Endothelial cell of umbilical vein (primary cell): ENCODE results near the gene FOXF1. TPM values are rescaled to one million over a fixed set of nuclear protein-coding genes. Genes with fewer than 3 reads are reported as not detected.

Experiments
- BruUV-seq: library from RNA; stranded (reverse); fragments of 400-500 nt; replicated peaks from 2 replicates; lab custom pipeline; 2021; lab: Mats Ljungman, UMichigan
- CTCF ChIA-PET: fragments of 300-600, 350-600 bp; sonication (Branson Sonifier 250); formaldehyde crosslinking; loops from one replicate; lab custom pipeline; 2021; ENCODE audit warnings: antibody characterized with exemption, inconsistent platforms; lab: Charles Lee
- POLR2A ChIA-PET: fragments of 300-600, 350-600 bp; sonication (Branson Sonifier 250); formaldehyde crosslinking; loops from one replicate; lab custom pipeline; 2021; ENCODE audit warnings: antibody characterized with exemption, inconsistent platforms; lab: Charles Lee
- DNase-seq: peaks from one replicate; pipeline ENCODE4 v3.0.0-alpha.2; 2011; ENCODE audit warnings: low read depth, low spot score
- FAIRE-seq: peaks from 2 replicates; lab custom pipeline; 2011; peaks lifted over from hg19 to GRCh38; lab: Jason Lieb, UNC
- H2AFZ ChIP-seq: 2 replicates; pipeline ENCODE4 v1.6.0; 2012; ENCODE audit warnings: low read depth, low read length, control low read depth, inconsistent platforms
- H3K27ac ChIP-seq: 2 replicates; pipeline ENCODE4 v1.5.1; 2011; ENCODE audit warnings: low read depth, mild to moderate bottlenecking, control low read depth, low read length, moderate library complexity; ENCODE audit not compliant: insufficient read depth
- H3K27me3 ChIP-seq, 2 experiments: 2 replicates each; pipeline versions ENCODE4 v1.6.0 to v1.6.1; 2011; ENCODE audit warnings: low read length in 2 of 2, mixed read lengths in 1 of 2; ENCODE audit not compliant: control insufficient read depth in 2 of 2, insufficient read depth in 2 of 2
- H3K36me3 ChIP-seq, 2 experiments: 2 replicates in 1 of 2; 3 replicates in 1 of 2; pipeline ENCODE4 v1.5.1; 2011; ENCODE audit warnings: low read length in 2 of 2, mild to moderate bottlenecking in 1 of 2, moderate library complexity in 1 of 2; ENCODE audit not compliant: control insufficient read depth in 2 of 2, insufficient read depth in 2 of 2; ENCODE audit errors: extremely low read depth in 1 of 2
- H3K4me1 ChIP-seq: 3 replicates; pipeline ENCODE4 v1.5.1; 2011; ENCODE audit warnings: mild to moderate bottlenecking, low read length; ENCODE audit not compliant: control insufficient read depth, insufficient read depth; ENCODE audit errors: extremely low read depth
- H3K4me2 ChIP-seq: 2 replicates; pipeline ENCODE4 v1.6.1; 2011; ENCODE audit warnings: low read length, control low read depth, mixed read lengths; ENCODE audit not compliant: insufficient read depth
- H3K4me3 ChIP-seq, 3 experiments: fragments of 200-600 bp in 1 of 3; sonication (generic), shearing (Covaris generic) in 1 of 3; replicated peaks in 1 of 3; 2 replicates each; pipeline ENCODE4 v1.5.1; 2011 to 2016; ENCODE audit warnings: control low read depth in 3 of 3, low read length in 3 of 3, mild to moderate bottlenecking in 2 of 3, inconsistent platforms in 1 of 3, low read depth in 1 of 3, moderate library complexity in 1 of 3; ENCODE audit not compliant: insufficient read depth in 1 of 3
- H3K79me2 ChIP-seq: 2 replicates; pipeline ENCODE4 v1.6.0; 2012; ENCODE audit warnings: low read length, inconsistent platforms; ENCODE audit not compliant: control insufficient read depth, insufficient read depth
- H3K9ac ChIP-seq: replicated peaks from 2 replicates; pipeline ENCODE3; 2011; ENCODE audit warnings: low read length, control low read depth; ENCODE audit not compliant: insufficient read depth; ENCODE audit errors: extremely low read depth
- H3K9me1 ChIP-seq: replicated peaks from 3 replicates; pipeline ENCODE4 v1.6.0; 2011; ENCODE audit warnings: mild to moderate bottlenecking, low read length; ENCODE audit not compliant: control insufficient read depth, insufficient read depth; ENCODE audit errors: extremely low read depth
- H3K9me3 ChIP-seq: replicated peaks from 2 replicates; pipeline ENCODE4 v1.5.1; 2012; ENCODE audit warnings: low read length, inconsistent platforms; ENCODE audit not compliant: control insufficient read depth, insufficient read depth
- H4K20me1 ChIP-seq: replicated peaks from 2 replicates; pipeline ENCODE3; 2011; ENCODE audit warnings: mild to moderate bottlenecking, low read length; ENCODE audit not compliant: control insufficient read depth, insufficient read depth; ENCODE audit errors: extremely low read depth
- EZH2 ChIP-seq: IDR thresholded peaks from 2 replicates; pipeline ENCODE4 v1.6.1; 2012; ENCODE audit warnings: borderline replicate concordance, low read depth, mild to moderate bottlenecking, moderate library complexity, low read length, inconsistent platforms; ENCODE audit not compliant: severe bottlenecking
- FOS ChIP-seq: IDR thresholded peaks from 2 replicates; pipeline ENCODE4 v1.6.1; 2011; ENCODE audit warnings: mild to moderate bottlenecking, low read length, moderate library complexity, borderline replicate concordance; ENCODE audit not compliant: insufficient read depth
- GATA2 ChIP-seq: IDR thresholded peaks from 2 replicates; pipeline ENCODE4 v1.7.0; 2011; ENCODE audit warnings: low read depth, mild to moderate bottlenecking, moderate library complexity, mixed read lengths, low read length; ENCODE audit not compliant: insufficient read length, insufficient read depth
- JUN ChIP-seq: IDR thresholded peaks from 2 replicates; pipeline ENCODE4 v1.6.1; 2011; ENCODE audit warnings: borderline replicate concordance, low read depth; ENCODE audit not compliant: insufficient read length, insufficient read depth
- MAX ChIP-seq: IDR thresholded peaks from 2 replicates; pipeline ENCODE4 v1.6.1; 2011; ENCODE audit not compliant: insufficient read depth, insufficient read length
- MYC ChIP-seq: IDR thresholded peaks from one replicate; pipeline ENCODE4 v1.6.1; 2011; ENCODE audit warnings: mild to moderate bottlenecking, low read depth, low read length
- POLR2A ChIP-seq: IDR thresholded peaks from 2 replicates; pipeline ENCODE4 v1.6.1; 2012; ENCODE audit warnings: low read depth, mild to moderate bottlenecking, control low read depth, low read length
- POLR2AphosphoS5 ChIP-seq: IDR thresholded peaks from 2 replicates; pipeline ENCODE4 v1.6.1; 2012; ENCODE audit warnings: low read depth, mild to moderate bottlenecking, control low read depth, low read length, moderate library complexity; ENCODE audit not compliant: insufficient read depth
- dilution Hi-C: fragments of 300-500 bp; cut with MboI; formaldehyde crosslinking; loops from one replicate; pipeline ENCODE4 v1.15.0; 2019; ENCODE audit warnings: low sequenced_read_pairs; ENCODE audit not compliant: extremely low pct_ligation_motif_present
- intact Hi-C: fragments of 100-400 bp; cut with micrococcal nuclease; formaldehyde crosslinking; loops from one replicate; pipeline ENCODE4 v1.10.0; 2022
- polyA plus RNA-seq, 4 experiments: library from polyadenylated mRNA; depleted of rRNA in 3 of 4; stranded (reverse) in 3 of 4; unstranded in 1 of 4; fragments of >200 nt; gene quantifications; 2 replicates each; pipeline versions ENCODE4 v1.2.1 to v1.2.3, GENCODE V29; 2011 to 2012; ENCODE audit warnings: missing spikeins in 1 of 4
- total RNA-seq: library from RNA; stranded (reverse); gene quantifications from 2 replicates; pipeline ENCODE4 v1.2.3, GENCODE V29; 2021
- TF ChIP-seq, protein P1 (sequence below), 2 donors: IDR thresholded peaks; 1 replicate in 1 of 2; 2 replicates in 1 of 2; pipeline ENCODE4 v1.5.1; 2011; ENCODE audit warnings: low read length in 2 of 2, mild to moderate bottlenecking in 2 of 2, moderate library complexity in 2 of 2, control low read depth in 1 of 2, inconsistent platforms in 1 of 2, low read depth in 1 of 2; ENCODE audit not compliant: insufficient read depth in 1 of 2; ENCODE audit errors: extremely low read depth in 1 of 2

The FOXF1 gene
- total and polyA plus RNA-seq, 2 donors (not counting 3 experiments of a cell fraction or from before 2014, with no cell fraction given) = 1.0 to 1.1 TPM

- Histone ChIP-seq H3K4me1 (no peaks in the 10 kb centered on the region), H3K27me3 (no peaks in the 10 kb centered on the region), H4K20me1 (no peaks in the 10 kb centered on the region), H3K9me1 (no peaks in the 10 kb centered on the region), H2AFZ (no peak overlapping the region), H3K27ac (no peak overlapping the region), H3K4me2 (no peak overlapping the region), H3K9ac (no peak overlapping the region), H3K79me2 (no peaks in the 10 kb centered on the region), H3K4me3 (no peak overlapping the region), H3K36me3 (peaks cover 3 to 44% of the 10 kb centered on the region in 2 experiments), H3K9me3 (no peaks in the 10 kb centered on the region)
- CTCF ChIA-PET = no interaction called here
- FAIRE-seq (no peak), DNase-seq (no peak)
- POLR2A ChIA-PET = no interaction called here
- intact Hi-C loops (no loop called here), dilution Hi-C loops (no loop called here)
- BruUV-seq = no TSS peak
- TF ChIP-seq, protein P1, sequence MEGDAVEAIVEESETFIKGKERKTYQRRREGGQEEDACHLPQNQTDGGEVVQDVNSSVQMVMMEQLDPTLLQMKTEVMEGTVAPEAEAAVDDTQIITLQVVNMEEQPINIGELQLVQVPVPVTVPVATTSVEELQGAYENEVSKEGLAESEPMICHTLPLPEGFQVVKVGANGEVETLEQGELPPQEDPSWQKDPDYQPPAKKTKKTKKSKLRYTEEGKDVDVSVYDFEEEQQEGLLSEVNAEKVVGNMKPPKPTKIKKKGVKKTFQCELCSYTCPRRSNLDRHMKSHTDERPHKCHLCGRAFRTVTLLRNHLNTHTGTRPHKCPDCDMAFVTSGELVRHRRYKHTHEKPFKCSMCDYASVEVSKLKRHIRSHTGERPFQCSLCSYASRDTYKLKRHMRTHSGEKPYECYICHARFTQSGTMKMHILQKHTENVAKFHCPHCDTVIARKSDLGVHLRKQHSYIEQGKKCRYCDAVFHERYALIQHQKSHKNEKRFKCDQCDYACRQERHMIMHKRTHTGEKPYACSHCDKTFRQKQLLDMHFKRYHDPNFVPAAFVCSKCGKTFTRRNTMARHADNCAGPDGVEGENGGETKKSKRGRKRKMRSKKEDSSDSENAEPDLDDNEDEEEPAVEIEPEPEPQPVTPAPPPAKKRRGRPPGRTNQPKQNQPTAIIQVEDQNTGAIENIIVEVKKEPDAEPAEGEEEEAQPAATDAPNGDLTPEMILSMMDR (IDR thresholded peaks at IDR 0.05; ENCODE audit: extremely low read depth in 1 of 2, insufficient read depth in 1 of 2, low read depth in 1 of 2, low read length in 2 of 2) = no peak
- TF ChIP-seq MYC (no peak), JUN (no peak), GATA2 (no peak), MAX (no peak), FOS (no peak), EZH2 (no peak), POLR2A (no peak), POLR2AphosphoS5 (no peak)
Measured at GRCh38 chr16:86540894-86541293, 30.6 kb downstream of the FOXF1 start.
